CD4-positive, alpha-beta T cell treated with Interleukin-21 for 1 hour (primary cell): ENCODE results near the gene OXSR1.
"Not testable (repeated sequence)": the region's sequence is repeated elsewhere in the genome, so short reads cannot be mapped to it uniquely, and the experiment has no call there.

ENCODE experiments used
- DNase-seq: peaks from one replicate; pipeline ENCODE4 v3.0.0-alpha.2; 2020

Gene OXSR1

DNA sequence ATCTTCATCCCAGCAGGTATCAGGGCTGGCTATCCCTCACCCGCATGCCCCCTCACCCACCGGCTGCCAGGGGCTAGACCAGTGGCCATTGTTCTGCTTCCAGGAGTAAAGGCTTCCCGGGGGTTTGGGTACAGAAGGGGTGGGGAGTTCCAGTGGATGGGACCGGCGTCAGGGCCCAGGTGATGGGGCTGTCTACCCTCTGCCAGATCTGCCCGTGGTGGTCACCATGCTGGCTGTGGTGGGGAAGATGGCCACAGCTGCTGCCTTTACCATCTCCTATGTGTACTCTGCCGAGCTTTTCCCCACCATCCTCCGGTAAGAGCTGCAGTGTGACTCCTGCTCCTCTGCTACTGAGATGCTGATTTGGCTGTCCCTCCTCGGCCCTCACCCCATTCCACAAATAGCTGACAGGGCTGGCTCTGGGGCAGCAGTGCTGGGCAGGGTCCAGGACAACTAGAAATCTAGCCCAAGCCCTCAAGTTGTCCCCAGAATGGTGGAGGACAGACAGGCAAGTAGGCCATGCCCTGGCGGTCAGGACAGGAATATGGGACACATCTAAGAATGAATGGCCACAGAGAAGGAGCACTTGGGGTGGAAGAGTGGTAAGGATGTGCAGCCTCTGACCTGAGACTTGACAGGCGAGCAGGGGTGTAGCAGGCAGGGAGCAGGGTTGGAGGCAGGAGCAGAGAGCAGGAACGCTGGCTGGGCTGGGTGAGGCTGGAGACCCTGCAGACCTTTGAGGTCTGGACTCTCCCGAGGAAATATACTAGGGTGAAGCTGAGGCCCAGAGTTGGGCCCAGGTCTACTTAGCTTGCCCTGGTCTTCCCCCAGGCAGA is 111.0 kb downstream of the OXSR1 start:
- DNase-seq = no peak

DNA sequence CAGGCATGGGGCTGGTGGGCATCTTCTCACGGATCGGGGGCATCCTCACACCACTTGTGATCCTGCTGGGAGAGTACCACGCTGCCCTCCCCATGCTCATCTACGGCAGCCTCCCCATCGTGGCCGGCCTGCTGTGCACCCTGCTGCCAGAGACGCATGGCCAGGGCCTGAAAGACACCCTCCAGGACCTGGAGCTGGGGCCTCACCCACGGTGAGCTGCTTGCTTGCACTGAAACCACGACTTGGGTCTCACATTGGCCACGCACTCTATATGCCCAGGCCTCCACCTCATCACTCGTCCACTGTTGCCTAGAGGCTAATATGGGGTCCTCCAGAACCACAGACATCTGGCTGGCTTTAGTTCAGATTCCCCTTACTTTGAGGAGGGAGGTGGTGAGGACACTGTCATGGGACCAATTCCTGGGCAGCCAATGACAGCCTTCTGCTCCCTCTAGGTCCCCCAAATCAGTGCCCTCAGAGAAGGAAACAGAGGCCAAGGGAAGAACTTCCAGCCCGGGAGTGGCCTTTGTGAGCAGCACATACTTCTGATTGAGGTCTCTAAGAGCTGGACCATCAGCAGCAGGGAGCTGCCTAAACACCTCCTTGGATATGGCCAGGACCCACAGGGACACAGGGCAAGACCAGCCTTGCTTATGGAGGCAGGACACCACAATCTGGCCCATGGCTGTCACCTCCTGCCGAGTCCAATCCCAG is 111.7 kb downstream of the OXSR1 start:
- no peak for DNase-seq

DNA sequence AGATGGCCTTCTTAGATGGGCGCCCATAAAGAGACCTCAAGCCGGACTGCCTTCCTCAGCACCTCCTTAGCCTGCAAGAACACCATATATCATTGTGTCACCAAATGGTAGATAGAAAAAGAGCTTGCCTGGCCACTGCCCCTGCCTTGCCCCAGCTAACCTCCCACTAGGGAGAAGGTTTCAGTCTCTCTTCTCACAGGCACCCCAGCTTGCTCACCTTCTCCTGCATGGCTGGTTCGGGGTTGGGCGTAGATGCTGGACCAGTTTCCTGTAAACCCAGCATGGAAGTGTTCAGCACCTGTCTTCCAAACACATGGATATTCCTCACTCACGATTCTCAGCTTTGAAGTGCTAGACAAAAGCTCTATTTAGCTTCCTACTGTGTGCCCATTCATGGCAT is 113.5 kb downstream of the OXSR1 start:
- DNase-seq = no peak

- DNase-seq = no peak
These were observed 116.8 kb downstream of the OXSR1 start, which contains the start of gene SLC22A14 for GRCh38 chr3:38281895-38282686. TSS of gene SLC22A14 (plus strand) at chr3:38282294. CDS start at chr3:38306027, 23,733 bp downstream.

GRCh38 chr3:38283810-38284755 is 118.7 kb downstream of the OXSR1 start:
- no peak for DNase-seq

DNA sequence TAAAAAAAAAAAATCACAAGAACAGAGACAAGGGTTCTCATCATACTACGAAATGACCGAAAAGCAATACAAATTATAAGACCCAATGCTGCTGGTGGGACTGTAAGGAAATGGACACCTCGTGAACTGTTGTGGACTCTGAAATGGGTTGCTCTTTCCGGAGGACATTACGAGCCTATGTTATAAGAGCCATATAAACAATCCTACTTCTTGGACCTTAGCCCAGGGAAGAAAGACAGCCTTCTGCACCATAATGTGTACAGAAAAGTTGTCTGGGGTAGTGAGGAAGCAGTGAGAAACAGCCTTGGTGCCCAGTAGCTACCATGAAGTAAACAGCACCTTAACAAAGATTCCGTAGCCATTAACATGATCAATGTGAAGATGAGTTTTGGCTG is 119.4 kb downstream of the OXSR1 start:
- DNase-seq = no peak

DNA sequence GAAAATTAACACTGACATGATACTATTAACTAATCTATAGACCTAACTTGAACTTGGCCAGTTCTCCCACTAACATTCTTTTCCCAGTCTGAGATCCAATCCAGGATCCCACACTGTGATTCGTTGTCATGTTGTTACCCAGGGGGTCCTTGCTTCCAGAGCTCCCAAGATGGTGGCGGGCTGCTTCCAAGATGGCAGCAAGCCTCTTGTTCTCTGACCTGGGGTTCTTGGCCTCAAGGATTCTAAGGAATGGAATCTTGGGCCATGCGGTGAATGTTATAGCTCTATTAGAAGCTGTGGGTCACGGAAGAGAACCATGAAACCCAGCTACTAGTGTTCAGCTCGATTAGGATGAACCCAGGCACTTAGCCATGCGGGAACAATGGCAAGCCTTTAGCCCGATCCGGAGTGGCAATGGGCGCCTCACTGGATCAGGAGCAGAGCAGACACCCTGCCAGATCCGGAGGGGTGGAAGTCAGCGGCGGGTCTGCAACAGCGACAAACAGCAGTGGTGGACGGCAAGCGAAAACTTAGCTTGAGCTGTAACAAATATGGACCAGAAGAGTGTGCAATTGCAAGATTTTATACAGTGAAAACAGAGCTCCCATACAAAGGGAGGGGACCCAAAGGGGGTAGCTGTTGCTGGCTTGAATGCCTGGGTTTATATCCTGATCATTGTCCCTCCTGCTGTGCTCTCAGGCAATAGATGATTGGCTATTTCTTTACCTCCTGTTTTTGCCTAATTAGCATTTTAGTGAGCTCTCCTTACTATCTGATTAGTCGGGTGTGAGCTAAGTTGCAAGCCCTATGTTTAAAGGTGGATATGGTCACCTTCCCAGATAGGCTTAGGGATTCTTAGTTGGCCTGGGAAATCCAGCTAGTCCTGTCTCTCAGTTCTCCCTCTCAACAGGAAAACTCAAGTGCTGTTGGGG is 124.2 kb downstream of the OXSR1 start:
- DNase-seq = not testable (repeated sequence)

GRCh38 chr3:38297053-38297452 is 131.7 kb downstream of the OXSR1 start:
- DNase-seq = not testable (repeated sequence)

- DNase-seq = no peak
These were observed 132.2 kb downstream of the OXSR1 start for GRCh38 chr3:38297537-38297936.

DNA sequence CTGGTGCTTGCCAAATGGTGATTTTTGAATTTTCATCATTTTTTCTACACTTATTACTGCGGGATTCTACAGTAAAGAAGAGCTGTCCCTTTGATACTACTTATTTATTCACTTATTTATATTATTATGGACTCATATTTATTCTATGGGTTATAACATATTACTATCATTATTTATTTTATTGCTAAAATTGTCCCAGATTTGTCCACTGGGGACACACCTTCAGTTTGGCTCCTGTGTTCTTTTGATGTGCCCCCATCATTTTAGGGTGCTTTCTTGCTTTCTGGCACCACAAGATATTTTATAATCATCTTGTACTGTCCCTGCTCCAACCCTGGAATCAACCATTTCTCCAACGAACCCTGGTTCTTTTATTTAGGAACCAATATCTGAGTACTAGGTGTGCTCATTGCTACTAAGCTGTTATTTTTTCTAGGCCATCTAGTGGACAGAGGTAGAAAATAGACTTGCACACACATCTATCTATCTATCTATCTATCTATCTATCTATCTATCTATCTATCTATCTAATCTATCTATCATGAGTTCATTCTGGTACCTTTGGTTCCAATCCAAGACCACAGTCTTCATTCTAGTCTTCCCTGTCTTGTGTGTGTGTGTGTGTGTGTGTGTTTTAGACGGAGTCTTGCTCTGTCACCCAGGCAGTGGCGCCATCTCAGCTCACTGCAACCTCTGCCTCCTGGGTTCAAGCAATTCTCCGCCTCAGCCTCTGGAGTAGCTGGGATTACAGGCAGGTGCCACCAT is 132.8 kb downstream of the OXSR1 start:
- peak; percentile 5 for DNase-seq
